Ovary (tissue), 3 donors: Measurements from ENCODE around the gene KIF19.

ENCODE experiments used
- POLR2A ChIP-seq: fragments of 450-650 bp; IDR thresholded peaks from one replicate; pipeline ENCODE4 v1.6.1; 2017; ENCODE audit warnings: antibody characterized with exemption, mild to moderate bottlenecking, moderate library complexity
- TF ChIP-seq, protein P1 (sequence below), 3 donors: fragments of 450-650 bp in 2 of 3; fragments of 200-600 bp in 1 of 3; IDR thresholded peaks; one replicate each; pipeline versions ENCODE4 v1.5.1 to v1.8.0; 2016 to 2022; ENCODE audit warnings: antibody characterized with exemption in 3 of 3, mild to moderate bottlenecking in 1 of 3
- donor health status: DM: no; HTN: no; CAD: no.

GRCh38 chr17:74328487-74328886 lies 2.5 kb downstream of the KIF19 start:
- TF ChIP-seq, protein P1, sequence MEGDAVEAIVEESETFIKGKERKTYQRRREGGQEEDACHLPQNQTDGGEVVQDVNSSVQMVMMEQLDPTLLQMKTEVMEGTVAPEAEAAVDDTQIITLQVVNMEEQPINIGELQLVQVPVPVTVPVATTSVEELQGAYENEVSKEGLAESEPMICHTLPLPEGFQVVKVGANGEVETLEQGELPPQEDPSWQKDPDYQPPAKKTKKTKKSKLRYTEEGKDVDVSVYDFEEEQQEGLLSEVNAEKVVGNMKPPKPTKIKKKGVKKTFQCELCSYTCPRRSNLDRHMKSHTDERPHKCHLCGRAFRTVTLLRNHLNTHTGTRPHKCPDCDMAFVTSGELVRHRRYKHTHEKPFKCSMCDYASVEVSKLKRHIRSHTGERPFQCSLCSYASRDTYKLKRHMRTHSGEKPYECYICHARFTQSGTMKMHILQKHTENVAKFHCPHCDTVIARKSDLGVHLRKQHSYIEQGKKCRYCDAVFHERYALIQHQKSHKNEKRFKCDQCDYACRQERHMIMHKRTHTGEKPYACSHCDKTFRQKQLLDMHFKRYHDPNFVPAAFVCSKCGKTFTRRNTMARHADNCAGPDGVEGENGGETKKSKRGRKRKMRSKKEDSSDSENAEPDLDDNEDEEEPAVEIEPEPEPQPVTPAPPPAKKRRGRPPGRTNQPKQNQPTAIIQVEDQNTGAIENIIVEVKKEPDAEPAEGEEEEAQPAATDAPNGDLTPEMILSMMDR (IDR thresholded peaks at IDR 0.05) = no peak
- no peak for TF ChIP-seq POLR2A
